NT2/D1 (cell line): Measurements from ENCODE around the gene ZFR.
A peak's percentile ranks its signal among the peaks of the same experiment; 100 is the strongest.

Source experiments
- DNase-seq: peaks from one replicate; pipeline ENCODE4 v3.0.0-alpha.2; 2011; ENCODE audit warnings: low read depth, low spot score
- H3K27me3 ChIP-seq: 2 replicates; pipeline ENCODE4 v1.6.0; 2011; ENCODE audit warnings: mild to moderate bottlenecking; ENCODE audit not compliant: insufficient read length, insufficient read depth
- H3K36me3 ChIP-seq: 2 replicates; pipeline ENCODE4 v1.6.1; 2011; ENCODE audit warnings: mild to moderate bottlenecking, low read length, mixed read lengths; ENCODE audit not compliant: insufficient read depth, insufficient read length
- H3K4me1 ChIP-seq: 2 replicates; pipeline ENCODE4 v1.5.1; 2011; ENCODE audit not compliant: insufficient read depth, insufficient read length
- H3K4me3 ChIP-seq: 2 replicates; pipeline ENCODE4 v1.5.1; 2011; ENCODE audit warnings: low read depth; ENCODE audit not compliant: insufficient read length
- H3K9ac ChIP-seq: 2 replicates; pipeline ENCODE4 v1.6.0; 2011; ENCODE audit warnings: low read depth; ENCODE audit not compliant: insufficient read length
- H3K9me3 ChIP-seq: 2 replicates; pipeline ENCODE4 v1.5.1; 2011; ENCODE audit warnings: mild to moderate bottlenecking, low read length; ENCODE audit not compliant: insufficient read depth
- SUZ12 ChIP-seq: IDR thresholded peaks from 2 replicates; pipeline ENCODE4 v1.6.1; 2011; ENCODE audit not compliant: insufficient read length, insufficient read depth; ENCODE audit errors: extremely low read depth
- YY1 ChIP-seq: IDR thresholded peaks from 2 replicates; pipeline ENCODE4 v1.6.1; 2011; ENCODE audit not compliant: insufficient read length, insufficient read depth
- ZNF274 ChIP-seq: IDR thresholded peaks from 2 replicates; pipeline ENCODE4 v1.6.1; 2011; ENCODE audit warnings: mild to moderate bottlenecking, low read depth, low read length

Gene ZFR

GRCh38 chr5:32444431-32445286 is at the start of gene ZFR:
TSS of gene ZFR (minus strand) at chr5:32444740. CDS start at chr5:32444658, 82 bp downstream.
- DNase-seq, result peak; percentile 62
- Histone ChIP-seq H3K4me3 (peak within 1 kb of the TSS; percentile 76), H3K9ac (peak within 1 kb of the TSS; percentile 91), H3K36me3 (peaks cover 13% of the 10 kb centered on the region), H3K4me1 (no peaks in the 10 kb centered on the region), H3K27me3 (peaks cover 9% of the 10 kb centered on the region), H3K9me3 (no peaks in the 10 kb centered on the region)
- TF ChIP-seq ZNF274 (no peak), SUZ12 (no peak), YY1 (no peak)

GRCh38 chr5:32490972-32491557 is 46.5 kb upstream of the ZFR start:
- H3K9me3 ChIP-seq, result peaks cover 14% of the 10 kb centered on the region; the same call in 1 of the 2 replicates
- no peaks in the 10 kb centered on the region for H3K4me1 ChIP-seq
- H3K27me3 ChIP-seq, result no peaks in the 10 kb centered on the region
- TF ChIP-seq ZNF274 (no peak), SUZ12 (no peak), YY1 (no peak)
- no peaks in the 10 kb centered on the region for H3K36me3 ChIP-seq
- no peak for DNase-seq
- no peak overlapping the region for H3K9ac ChIP-seq
- H3K4me3 ChIP-seq, result no peak overlapping the region

GRCh38 chr5:32489791-32490562 is 45.4 kb upstream of the ZFR start:
- no peaks in the 10 kb centered on the region for H3K36me3 ChIP-seq
- H3K27me3 ChIP-seq, result no peaks in the 10 kb centered on the region
- DNase-seq, result peak; percentile 40
- peaks cover 14% of the 10 kb centered on the region; the same call in 1 of the 2 replicates for H3K9me3 ChIP-seq
- TF ChIP-seq SUZ12 (no peak), YY1 (no peak), ZNF274 (no peak)
- H3K4me1 ChIP-seq, result no peaks in the 10 kb centered on the region
- H3K9ac ChIP-seq, result no peak overlapping the region
- no peak overlapping the region for H3K4me3 ChIP-seq

- H3K4me3 ChIP-seq, result no peak overlapping the region
- no peaks in the 10 kb centered on the region for H3K27me3 ChIP-seq
- DNase-seq, result no peak
- no peaks in the 10 kb centered on the region for H3K4me1 ChIP-seq
- H3K9ac ChIP-seq, result no peak overlapping the region
- H3K36me3 ChIP-seq, result no peaks in the 10 kb centered on the region
- H3K9me3 ChIP-seq, result peaks cover 14% of the 10 kb centered on the region; the same call in 1 of the 2 replicates
- TF ChIP-seq SUZ12 (no peak), YY1 (no peak), ZNF274 (no peak)
Measured at GRCh38 chr5:32487424-32487823, 42.9 kb upstream of the ZFR start.

- peaks cover 14% of the 10 kb centered on the region; the same call in 1 of the 2 replicates for H3K9me3 ChIP-seq
- H3K9ac ChIP-seq, result no peak overlapping the region
- H3K27me3 ChIP-seq, result no peaks in the 10 kb centered on the region
- no peak for TF ChIP-seq ZNF274
- TF ChIP-seq YY1, result no peak
- no peak for TF ChIP-seq SUZ12
- no peak for DNase-seq
- H3K4me1 ChIP-seq, result no peaks in the 10 kb centered on the region
- H3K36me3 ChIP-seq, result no peaks in the 10 kb centered on the region
- H3K4me3 ChIP-seq, result no peak overlapping the region
Measured at GRCh38 chr5:32487008-32487407, 42.5 kb upstream of the ZFR start.

GRCh38 chr5:32482193-32482592 is 37.7 kb upstream of the ZFR start:
- H3K9me3 ChIP-seq, result no peaks in the 10 kb centered on the region
- H3K27me3 ChIP-seq, result no peaks in the 10 kb centered on the region
- no peaks in the 10 kb centered on the region for H3K36me3 ChIP-seq
- H3K9ac ChIP-seq, result no peak overlapping the region
- no peak overlapping the region for H3K4me3 ChIP-seq
- no peak for DNase-seq
- TF ChIP-seq ZNF274 (no peak), YY1 (no peak), SUZ12 (no peak)
- H3K4me1 ChIP-seq, result no peaks in the 10 kb centered on the region
